ENCODE measurements around the gene ATP2B2.

ATP2B2 gene

GRCh38 chr3:10447110-10447509, 58.3 kb downstream of the ATP2B2 start:
- DNase-seq: no peak

- no peak for DNase-seq
Measured at GRCh38 chr3:10445561-10446175, 59.7 kb downstream of the ATP2B2 start.

GRCh38 chr3:10444511-10444910, 60.9 kb downstream of the ATP2B2 start:
- no peak for DNase-seq

GRCh38 chr3:10444110-10444429, 61.3 kb downstream of the ATP2B2 start:
- DNase-seq: no peak

- no peak for DNase-seq
Measured at GRCh38 chr3:10443272-10444109, 61.9 kb downstream of the ATP2B2 start.

GRCh38 chr3:10442151-10442795, 63.1 kb downstream of the ATP2B2 start:
- DNase-seq: no peak

GRCh38 chr3:10440684-10441083, 64.7 kb downstream of the ATP2B2 start:
- DNase-seq: no peak

- DNase-seq: no peak
Measured at GRCh38 chr3:10438902-10439610, 66.3 kb downstream of the ATP2B2 start.

GRCh38 chr3:10437995-10438901, 67.1 kb downstream of the ATP2B2 start:
- DNase-seq: no peak

- peak; percentile 77 for DNase-seq
Measured at GRCh38 chr3:10437272-10437994, 68.0 kb downstream of the ATP2B2 start.

GRCh38 chr3:10435850-10436249, 69.5 kb downstream of the ATP2B2 start:
- DNase-seq: no peak

GRCh38 chr3:10434938-10435336, 70.4 kb downstream of the ATP2B2 start:
- no peak for DNase-seq

GRCh38 chr3:10434144-10434937, 71.0 kb downstream of the ATP2B2 start:
- DNase-seq: no peak

- DNase-seq: no peak
Measured at GRCh38 chr3:10432931-10433330, 72.5 kb downstream of the ATP2B2 start.

- DNase-seq: no peak
Measured at GRCh38 chr3:10432156-10432845, 73.1 kb downstream of the ATP2B2 start.

- DNase-seq: no peak
Measured at GRCh38 chr3:10430805-10431204, 74.6 kb downstream of the ATP2B2 start.

- no peak for DNase-seq
Measured at GRCh38 chr3:10428406-10429091, 76.8 kb downstream of the ATP2B2 start.

- DNase-seq: no peak
Measured at GRCh38 chr3:10426346-10427220, 78.8 kb downstream of the ATP2B2 start.

All from CD4-positive, alpha-beta T cell treated with Interleukin-21 for 1 hour (primary cell).